B cell (primary cell): ENCODE data around the gene CSDE1. TPM values are rescaled to one million over a fixed set of nuclear protein-coding genes. Genes with fewer than 3 reads are reported as not detected.

Source experiments
- ATAC-seq: fragments of 200-7000 bp; cut with Tn5 transposase; one replicate; pipeline ENCODE4 v1.10.0; 2021; ENCODE audit warnings: low read depth, mild to moderate bottlenecking, moderate number of reproducible peaks, moderate library complexity
- CTCF ChIA-PET: fragments of 350-600 bp; sonication (Branson Sonifier 250); formaldehyde crosslinking; loops from one replicate; lab custom pipeline; 2021; ENCODE audit warnings: antibody characterized with exemption, inconsistent platforms; lab: Charles Lee
- POLR2A ChIA-PET: fragments of 350-600 bp; sonication (Branson Sonifier 250); formaldehyde crosslinking; loops from one replicate; lab custom pipeline; 2021; ENCODE audit warnings: antibody characterized with exemption; lab: Charles Lee
- DNase-seq: peaks from one replicate; pipeline ENCODE4 v3.0.0; 2013
- H2AFZ ChIP-seq: 2 replicates; pipeline ENCODE4 v1.6.1; 2012; ENCODE audit warnings: mild to moderate bottlenecking, low read depth, low read length; ENCODE audit not compliant: insufficient read depth, poor library complexity, severe bottlenecking
- H3K27ac ChIP-seq, 2 donors: 1 replicate in 1 of 2; 2 replicates in 1 of 2; pipeline ENCODE4 v1.5.1; 2012 to 2013; ENCODE audit warnings: low read length in 2 of 2, mild to moderate bottlenecking in 2 of 2, moderate library complexity in 1 of 2
- H3K27me3 ChIP-seq, 4 experiments: fragments of 200-600 bp in 1 of 4; sonication (generic) in 1 of 4; replicated peaks in 1 of 4; 1 replicate in 2 of 4; 2 replicates in 2 of 4; pipeline versions ENCODE4 v1.6.1 to v1.7.0; 2013 to 2016; ENCODE audit warnings: low read length in 3 of 4, mild to moderate bottlenecking in 2 of 4, mixed read lengths in 1 of 4, moderate library complexity in 1 of 4; ENCODE audit not compliant: insufficient read depth in 4 of 4, control insufficient read depth in 3 of 4; ENCODE audit errors: control extremely low read depth in 1 of 4
- H3K36me3 ChIP-seq, 2 experiments: replicated peaks in 1 of 2; 1 replicate in 1 of 2; 2 replicates in 1 of 2; pipeline versions ENCODE4 v1.6.1 to v1.7.1; 2013; ENCODE audit warnings: low read length in 1 of 2; ENCODE audit not compliant: insufficient read depth in 2 of 2, control insufficient read depth in 1 of 2; ENCODE audit errors: control extremely low read depth in 1 of 2, extremely low read depth in 1 of 2
- H3K4me1 ChIP-seq, 2 donors: fragments of 200-600 bp in 1 of 2; sonication (generic) in 1 of 2; 1 replicate in 1 of 2; 2 replicates in 1 of 2; pipeline versions ENCODE4 v1.5.1 to v1.6.1; 2013 to 2017; ENCODE audit warnings: low read length in 2 of 2; ENCODE audit not compliant: control insufficient read depth in 2 of 2, insufficient read depth in 2 of 2
- H3K4me2 ChIP-seq: replicated peaks from 2 replicates; pipeline ENCODE3; 2012; ENCODE audit warnings: mild to moderate bottlenecking, low read depth, low read length; ENCODE audit not compliant: poor library complexity, severe bottlenecking
- H3K4me3 ChIP-seq, 5 experiments: fragments of 200-600 bp in 1 of 5; sonication (generic) in 1 of 5; 1 replicate in 3 of 5; 2 replicates in 2 of 5; pipeline versions ENCODE4 v1.5.1 to v1.7.0; 2011 to 2016; ENCODE audit warnings: low read length in 4 of 5, mild to moderate bottlenecking in 4 of 5, low read depth in 2 of 5, control low read depth in 1 of 5, moderate library complexity in 1 of 5; ENCODE audit not compliant: insufficient read depth in 1 of 5; ENCODE audit errors: control extremely low read depth in 1 of 5, extremely low read depth in 1 of 5
- H3K79me2 ChIP-seq: fragments of 200-600 bp; sonication (generic); one replicate; pipeline ENCODE4 v1.6.0; 2016; ENCODE audit warnings: low read length; ENCODE audit not compliant: control insufficient read depth, insufficient read depth
- H3K9ac ChIP-seq: fragments of 200-600 bp; sonication (generic); 2 replicates; pipeline ENCODE4 v1.6.1; 2017; ENCODE audit warnings: mild to moderate bottlenecking, low read length, moderate library complexity
- H3K9me3 ChIP-seq, 3 donors: one replicate each; pipeline versions ENCODE4 v1.6.1 to v1.7.1; 2013; ENCODE audit warnings: low read length in 2 of 3; ENCODE audit not compliant: control insufficient read depth in 2 of 3, insufficient read depth in 1 of 3; ENCODE audit errors: control extremely low read depth in 1 of 3
- H4K20me1 ChIP-seq: 2 replicates; pipeline ENCODE4 v1.6.0; 2012; ENCODE audit warnings: mild to moderate bottlenecking, low read length; ENCODE audit not compliant: insufficient read depth, control insufficient read depth, poor library complexity, severe bottlenecking
- H3K27ac Mint-ChIP-seq: one replicate; pipeline ENCODE4 v1.8.0; 2021; ENCODE audit warnings: mixed read lengths
- H3K27me3 Mint-ChIP-seq: one replicate; pipeline ENCODE4 v1.8.0; 2021; ENCODE audit warnings: mixed read lengths
- H3K4me1 Mint-ChIP-seq: one replicate; pipeline ENCODE4 v1.8.0; 2021; ENCODE audit warnings: mixed read lengths
- H3K4me3 Mint-ChIP-seq: one replicate; pipeline ENCODE4 v1.8.0; 2021; ENCODE audit warnings: mixed read lengths
- H3K9me3 Mint-ChIP-seq: one replicate; pipeline ENCODE4 v1.8.0; 2022; ENCODE audit warnings: mixed read lengths; ENCODE audit not compliant: insufficient read depth
- EZH2 ChIP-seq: IDR thresholded peaks from 2 replicates; pipeline ENCODE4 v1.6.1; 2012; ENCODE audit warnings: borderline replicate concordance, low read depth, mild to moderate bottlenecking, moderate library complexity, low read length; ENCODE audit not compliant: insufficient read depth, poor library complexity, severe bottlenecking
- WGBS: methylation state at CpG from one replicate; pipeline ENCODE4 v1.1.5; 2013; ENCODE audit warnings: missing lambda C conversion rate; ENCODE audit not compliant: insufficient coverage; 5-methylcytosine and 5-hydroxymethylcytosine counted together
- intact Hi-C: fragments of 100-400 bp; cut with micrococcal nuclease; formaldehyde crosslinking; loops from one replicate; pipeline ENCODE4 v1.10.0; 2022
- polyA plus RNA-seq: library from polyadenylated mRNA; depleted of rRNA; stranded (reverse); fragments of >200 nt; gene quantifications from 2 replicates; pipeline ENCODE4 v1.2.3, GENCODE V29; 2012
- total RNA-seq, 2 donors: library from RNA; stranded (reverse); fragments of 120-200 nt in 1 of 2; gene quantifications; 1 replicate in 1 of 2; 2 replicates in 1 of 2; pipeline versions ENCODE4 v1.2.3 to v1.2.4, GENCODE V29; 2013 to 2022
- TF ChIP-seq, protein P1 (sequence below): fragments of 200-600 bp; IDR thresholded peaks from one replicate; pipeline ENCODE4 v1.8.0; 2022; ENCODE audit warnings: antibody characterized with exemption, mild to moderate bottlenecking

The CSDE1 gene
- total and polyA plus RNA-seq, 2 donors (not counting 1 experiment from before 2014, with no cell fraction given), result 114 to 454 TPM

DNA sequence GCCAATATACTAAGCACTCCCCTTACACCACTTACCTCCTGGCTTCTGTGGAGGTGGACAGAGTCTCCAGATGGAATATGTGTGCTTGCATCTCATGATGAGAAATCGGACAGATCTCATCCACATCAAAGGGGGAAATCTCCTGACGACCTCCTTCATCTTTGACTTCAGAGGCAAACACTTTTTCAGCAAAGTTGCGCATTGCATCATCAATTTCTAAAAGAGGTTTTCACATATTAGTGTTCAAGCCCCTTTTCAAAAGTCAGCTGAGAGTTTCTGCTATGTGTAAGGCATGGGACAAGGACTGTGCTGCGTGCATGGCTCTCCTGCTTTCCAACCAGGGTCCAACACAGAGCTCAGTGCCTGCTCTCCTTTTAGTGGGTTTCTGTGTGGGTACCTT, 69.3 kb downstream of the CSDE1 start:
- ATAC-seq (no peak), DNase-seq (no peak)
- no peaks in the 10 kb centered on the region for H3K9me3 ChIP-seq
- CTCF ChIA-PET, result no interaction called here
- H3K9me3 Mint-ChIP-seq, result no peaks in the 10 kb centered on the region
- H3K27ac ChIP-seq, result no peak overlapping the region
- no peaks in the 10 kb centered on the region for H4K20me1 ChIP-seq
- no peak overlapping the region for H3K4me3 Mint-ChIP-seq
- intact Hi-C loops, result no loop called here
- no peak overlapping the region for H2AFZ ChIP-seq
- no peaks in the 10 kb centered on the region for H3K79me2 ChIP-seq
- POLR2A ChIA-PET, result no interaction called here
- 96% methylated on average over 3 of the region's 4 CpGs for WGBS
- no peaks in the 10 kb centered on the region for H3K4me1 Mint-ChIP-seq
- no peaks in the 10 kb centered on the region for H3K4me1 ChIP-seq
- peaks cover 58% of the 10 kb centered on the region for H3K27me3 Mint-ChIP-seq
- H3K27me3 ChIP-seq, result peaks cover 0 to 22% (median 12%) of the 10 kb centered on the region in 4 experiments
- TF ChIP-seq, protein P1, sequence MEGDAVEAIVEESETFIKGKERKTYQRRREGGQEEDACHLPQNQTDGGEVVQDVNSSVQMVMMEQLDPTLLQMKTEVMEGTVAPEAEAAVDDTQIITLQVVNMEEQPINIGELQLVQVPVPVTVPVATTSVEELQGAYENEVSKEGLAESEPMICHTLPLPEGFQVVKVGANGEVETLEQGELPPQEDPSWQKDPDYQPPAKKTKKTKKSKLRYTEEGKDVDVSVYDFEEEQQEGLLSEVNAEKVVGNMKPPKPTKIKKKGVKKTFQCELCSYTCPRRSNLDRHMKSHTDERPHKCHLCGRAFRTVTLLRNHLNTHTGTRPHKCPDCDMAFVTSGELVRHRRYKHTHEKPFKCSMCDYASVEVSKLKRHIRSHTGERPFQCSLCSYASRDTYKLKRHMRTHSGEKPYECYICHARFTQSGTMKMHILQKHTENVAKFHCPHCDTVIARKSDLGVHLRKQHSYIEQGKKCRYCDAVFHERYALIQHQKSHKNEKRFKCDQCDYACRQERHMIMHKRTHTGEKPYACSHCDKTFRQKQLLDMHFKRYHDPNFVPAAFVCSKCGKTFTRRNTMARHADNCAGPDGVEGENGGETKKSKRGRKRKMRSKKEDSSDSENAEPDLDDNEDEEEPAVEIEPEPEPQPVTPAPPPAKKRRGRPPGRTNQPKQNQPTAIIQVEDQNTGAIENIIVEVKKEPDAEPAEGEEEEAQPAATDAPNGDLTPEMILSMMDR, result no peak
- no peak for TF ChIP-seq EZH2
- H3K4me3 ChIP-seq, result no peak overlapping the region
- H3K27ac Mint-ChIP-seq, result no peak overlapping the region
- no peaks in the 10 kb centered on the region for H3K36me3 ChIP-seq
- H3K4me2 ChIP-seq, result no peak overlapping the region
- H3K9ac ChIP-seq, result no peak overlapping the region

DNA sequence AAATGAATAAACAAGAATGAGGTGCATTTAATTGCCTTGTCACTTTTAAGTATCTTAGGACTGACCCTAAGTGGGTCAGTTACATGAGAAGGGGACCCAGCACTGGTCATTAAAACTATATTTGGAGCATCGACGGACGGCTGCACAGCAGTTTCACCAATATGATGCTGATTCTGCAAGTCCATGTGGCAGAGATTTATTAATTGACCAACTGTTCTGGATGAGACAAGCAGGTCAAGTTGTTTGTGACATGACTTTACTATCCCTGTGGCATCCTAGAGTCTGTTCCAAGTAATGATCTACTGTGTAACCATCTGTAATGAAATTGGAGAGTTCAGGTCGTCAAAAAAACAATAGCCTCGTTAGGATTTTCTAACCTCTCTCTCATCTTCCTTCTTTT, 71.9 kb downstream of the CSDE1 start:
- TF ChIP-seq, protein P1, result no peak
- H2AFZ ChIP-seq, result no peak overlapping the region
- no peak overlapping the region for H3K4me2 ChIP-seq
- H3K9me3 Mint-ChIP-seq, result no peaks in the 10 kb centered on the region
- no peaks in the 10 kb centered on the region for H3K79me2 ChIP-seq
- H3K36me3 ChIP-seq, result no peaks in the 10 kb centered on the region
- 100% methylated on average over 3 of the region's 5 CpGs for WGBS
- intact Hi-C loops, result no loop called here
- ATAC-seq, result no peak
- peaks cover 55% of the 10 kb centered on the region for H3K27me3 Mint-ChIP-seq
- H3K4me1 ChIP-seq, result no peaks in the 10 kb centered on the region
- H3K4me3 Mint-ChIP-seq, result no peak overlapping the region
- DNase-seq, result no peak
- no peak overlapping the region for H3K27ac ChIP-seq
- H4K20me1 ChIP-seq, result no peaks in the 10 kb centered on the region
- no peak overlapping the region for H3K9ac ChIP-seq
- H3K9me3 ChIP-seq, result no peaks in the 10 kb centered on the region
- H3K4me3 ChIP-seq, result no peak overlapping the region
- H3K27ac Mint-ChIP-seq, result no peak overlapping the region
- ChIA-PET CTCF (no interaction called here), POLR2A (no interaction called here)
- H3K4me1 Mint-ChIP-seq, result no peaks in the 10 kb centered on the region
- peaks cover 0 to 22% (median 12%) of the 10 kb centered on the region in 4 experiments for H3K27me3 ChIP-seq
